Measurements from ENCODE around the gene ALPG. TPM values are rescaled to one million over a fixed set of nuclear protein-coding genes. Genes with fewer than 3 reads are reported as not detected.

The ALPG gene
- total and polyA plus RNA-seq, 9 of the 15 experiments (the other 6 are each of a cell fraction or from before 2014, with no cell fraction given) = not detected

DNA sequence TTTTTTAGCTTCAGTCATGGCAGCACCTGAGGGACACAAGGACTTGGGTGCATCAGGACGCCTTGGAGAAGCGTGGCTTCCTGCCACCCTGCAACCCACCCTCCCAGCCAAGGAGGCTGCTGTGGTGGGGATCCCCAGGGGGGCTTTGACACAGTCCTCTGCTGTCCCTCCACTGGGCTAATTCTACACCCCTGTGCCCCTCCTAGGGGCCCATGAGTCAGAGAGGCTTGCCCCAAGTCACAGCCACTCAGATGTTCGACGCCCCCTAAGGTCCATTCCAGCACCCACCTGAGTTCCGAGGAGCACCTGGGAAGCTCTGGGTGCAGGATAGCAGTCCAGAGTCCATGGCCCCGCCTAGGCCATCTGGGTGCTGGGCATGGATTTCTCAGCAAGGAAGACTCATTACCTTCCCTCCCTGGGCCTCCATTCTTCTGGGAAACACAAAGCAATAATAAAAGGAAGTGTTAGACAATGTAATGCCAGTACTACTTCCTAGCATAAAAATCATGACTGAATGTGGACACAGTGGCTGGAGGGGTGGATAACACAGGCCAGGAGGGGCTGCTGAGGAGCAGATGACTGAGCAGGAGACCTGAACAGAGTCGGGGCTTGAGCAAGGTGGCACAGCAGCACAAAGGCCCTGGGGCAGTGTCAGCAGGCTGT, 3.7 kb downstream of the ALPG start:
- Histone ChIP-seq H3K4me2 (ENCODE audit: insufficient read depth, low read length) (no peak overlapping the region), H3K36me3 (ENCODE audit: control insufficient read depth, insufficient read depth, low read length) (no peaks in the 10 kb centered on the region), H3K27me3 (ENCODE audit: control insufficient read depth in 2 of 2, insufficient read depth in 2 of 2, low read length in 2 of 2) (peaks cover 0 to 11% of the 10 kb centered on the region in 2 experiments; a peak in 2 of 5 replicates), H3K4me3 (no peak overlapping the region), H3K4me1 (replicated peaks in 1 of 2; ENCODE audit: control insufficient read depth in 2 of 2, insufficient read depth in 2 of 2, low read length in 2 of 2) (no peaks in the 10 kb centered on the region), H3K9ac (ENCODE audit: insufficient read depth in 1 of 2, low read depth in 2 of 2, low read length in 2 of 2) (no peak overlapping the region), H3K9me3 (replicated peaks; ENCODE audit: control insufficient read depth, insufficient read depth, low read depth, low read length) (no peaks in the 10 kb centered on the region), H4K20me1 (replicated peaks; ENCODE audit: control insufficient read depth, insufficient read depth, low read length) (no peaks in the 10 kb centered on the region), H3K9me1 (ENCODE audit: control insufficient read depth, insufficient read depth, low read length) (no peaks in the 10 kb centered on the region), H3K27ac (ENCODE audit: extremely low read depth, low read depth, low read length) (no peak overlapping the region), H2AFZ (ENCODE audit: low read depth, low read length) (no peak overlapping the region), H3K79me2 (ENCODE audit: control insufficient read depth, insufficient read depth, low read length) (no peaks in the 10 kb centered on the region)
- ATAC-seq (no peak), DNase-seq (ENCODE audit: extremely low read depth in 1 of 4, low spot score in 3 of 4) (no peak), FAIRE-seq (no peak)
- TF ChIP-seq NCOA1 (IDR thresholded peaks at IDR 0.05; ENCODE audit: low read depth) = no peak
- no peak for TF ChIP-seq TAF9B (IDR thresholded peaks at IDR 0.05; ENCODE audit: partially characterized antibody)
- TF ChIP-seq PPARD (CRISPR knock-in tag; IDR thresholded peaks at IDR 0.05) = no peak
- no peak for TF ChIP-seq EP300 (IDR thresholded peaks at IDR 0.05; ENCODE audit: low read length)
- TF ChIP-seq ZC3H4 (CRISPR knock-in tag; IDR thresholded peaks at IDR 0.05; ENCODE audit: borderline replicate concordance) = no peak
- TF ChIP-seq HINFP (tag; conservative IDR thresholded peaks at IDR 0.05; ENCODE audit: low read depth) = no peak
- TF ChIP-seq CREB5 (CRISPR knock-in tag; IDR thresholded peaks at IDR 0.05) = no peak
- no peak for TF ChIP-seq MYNN (IDR thresholded peaks at IDR 0.05)
- no peak for TF ChIP-seq MYNN (CRISPR knock-in tag; IDR thresholded peaks at IDR 0.05)
- POLR2A ChIA-PET = interaction anchor here (0.7 kb wide), 1 partner anchor 11 kb away, joined by 3 read pairs; no protein-coding TSS in a partner anchor
- in situ Hi-C loops (cut with MboI) = no loop called here
- BruUV-seq (replicated peaks) = no TSS peak
- CTCF ChIA-PET (ENCODE audit: low intra/inter-chr PET ratio) = no interaction called here
- intact Hi-C loops (cut with micrococcal nuclease) = no loop called here
- whole genome bisulfite sequencing (ENCODE audit: insufficient coverage, low coverage, missing lambda C conversion rate) = 4% methylated on average over 7 of the region's 7 CpGs
